ENCODE measurements around the gene ACP4.

DNA sequence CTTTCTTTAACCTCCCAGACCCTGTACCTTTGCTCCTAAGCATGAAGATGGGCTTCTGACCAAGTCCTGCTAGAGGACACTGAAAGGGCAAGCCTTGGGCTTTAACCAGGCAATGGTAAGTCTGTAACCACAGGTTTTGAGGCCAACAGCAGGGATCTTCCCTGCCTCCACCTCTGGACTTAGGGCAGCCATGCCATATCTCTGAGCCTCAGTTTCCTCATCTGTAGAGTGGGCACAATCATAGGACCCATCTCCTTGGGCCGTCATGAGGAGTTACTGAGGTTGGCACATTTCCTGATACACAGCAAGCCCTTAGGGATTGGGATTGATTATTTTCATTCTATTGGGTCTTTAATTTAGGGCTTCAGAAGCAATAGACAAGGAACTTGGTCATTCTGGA is 18.6 kb downstream of the ACP4 start:
- TF ChIP-seq, protein P1, sequence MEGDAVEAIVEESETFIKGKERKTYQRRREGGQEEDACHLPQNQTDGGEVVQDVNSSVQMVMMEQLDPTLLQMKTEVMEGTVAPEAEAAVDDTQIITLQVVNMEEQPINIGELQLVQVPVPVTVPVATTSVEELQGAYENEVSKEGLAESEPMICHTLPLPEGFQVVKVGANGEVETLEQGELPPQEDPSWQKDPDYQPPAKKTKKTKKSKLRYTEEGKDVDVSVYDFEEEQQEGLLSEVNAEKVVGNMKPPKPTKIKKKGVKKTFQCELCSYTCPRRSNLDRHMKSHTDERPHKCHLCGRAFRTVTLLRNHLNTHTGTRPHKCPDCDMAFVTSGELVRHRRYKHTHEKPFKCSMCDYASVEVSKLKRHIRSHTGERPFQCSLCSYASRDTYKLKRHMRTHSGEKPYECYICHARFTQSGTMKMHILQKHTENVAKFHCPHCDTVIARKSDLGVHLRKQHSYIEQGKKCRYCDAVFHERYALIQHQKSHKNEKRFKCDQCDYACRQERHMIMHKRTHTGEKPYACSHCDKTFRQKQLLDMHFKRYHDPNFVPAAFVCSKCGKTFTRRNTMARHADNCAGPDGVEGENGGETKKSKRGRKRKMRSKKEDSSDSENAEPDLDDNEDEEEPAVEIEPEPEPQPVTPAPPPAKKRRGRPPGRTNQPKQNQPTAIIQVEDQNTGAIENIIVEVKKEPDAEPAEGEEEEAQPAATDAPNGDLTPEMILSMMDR (IDR thresholded peaks at IDR 0.05) = no peak
- no peak for TF ChIP-seq POLR2A (IDR thresholded peaks at IDR 0.05)

Data from uterus (tissue), 2 donors.